ENCODE results near the gene SYPL2.
A peak's percentile ranks its signal among the peaks of the same experiment; 100 is the strongest.

Gene SYPL2

GRCh38 chr1:109493227-109493626, 26.9 kb downstream of the SYPL2 start:
- DNase-seq: no peak

GRCh38 chr1:109493805-109494539, 27.6 kb downstream of the SYPL2 start, which contains the start of gene CYB561D1:
Gene CYB561D1, plus strand, starts transcription at chr1:109494094. Its CDS starts 46 bp downstream, at chr1:109494140.
- DNase-seq: peak; percentile 74

- no peak for DNase-seq
Observed at GRCh38 chr1:109495738-109496137, 29.4 kb downstream of the SYPL2 start.

GRCh38 chr1:109497449-109498160, 31.3 kb downstream of the SYPL2 start:
- DNase-seq: no peak

- DNase-seq: peak; percentile 11
Observed at GRCh38 chr1:109498161-109498801, 31.9 kb downstream of the SYPL2 start.

GRCh38 chr1:109499081-109499480, 32.7 kb downstream of the SYPL2 start:
- no peak for DNase-seq

- DNase-seq: no peak
Observed at GRCh38 chr1:109499661-109500536, 33.6 kb downstream of the SYPL2 start.

- DNase-seq: no peak
Observed at GRCh38 chr1:109500941-109501381, 34.6 kb downstream of the SYPL2 start.

GRCh38 chr1:109501644-109502363, 35.5 kb downstream of the SYPL2 start:
- DNase-seq: no peak

GRCh38 chr1:109502364-109502851, 36.1 kb downstream of the SYPL2 start:
- no peak for DNase-seq

- DNase-seq: no peak
Observed at GRCh38 chr1:109503935-109504334, 37.6 kb downstream of the SYPL2 start.

- no peak for DNase-seq
Observed at GRCh38 chr1:109504974-109505373, 38.6 kb downstream of the SYPL2 start.

- DNase-seq: no peak
Observed at GRCh38 chr1:109508001-109508872, 41.9 kb downstream of the SYPL2 start.

- no peak for DNase-seq
Observed at GRCh38 chr1:109508873-109509175, 42.5 kb downstream of the SYPL2 start.

- DNase-seq: peak; percentile 37
Observed at GRCh38 chr1:109509176-109510134, 43.1 kb downstream of the SYPL2 start, which contains the start of gene AMIGO1. Gene AMIGO1, minus strand, starts transcription at chr1:109509727. Its CDS starts 815 bp downstream, at chr1:109508912.

GRCh38 chr1:109513110-109513710, 46.9 kb downstream of the SYPL2 start:
- no peak for DNase-seq

- no peak for DNase-seq
Observed at GRCh38 chr1:109514846-109515245, 48.5 kb downstream of the SYPL2 start.

- DNase-seq: no peak
Observed at GRCh38 chr1:109516872-109517271, 50.5 kb downstream of the SYPL2 start.

- no peak for DNase-seq
Observed at GRCh38 chr1:109517337-109517736, 51.0 kb downstream of the SYPL2 start.

All from NCI-H510A treated with DMSO at 0.1 percent for 48 hours (cell line).